ENCODE data around the gene RBMS1.

RBMS1 gene

GRCh38 chr2:160408173-160408958 lies 85.2 kb downstream of the RBMS1 start:
- DNase-seq (ENCODE audit: low read depth) = no peak

- DNase-seq (ENCODE audit: low read depth) = no peak
Measured at GRCh38 chr2:160407393-160408172, 86.0 kb downstream of the RBMS1 start.

- no peak for DNase-seq (ENCODE audit: low read depth)
Measured at GRCh38 chr2:160406591-160407392, 86.8 kb downstream of the RBMS1 start.

DNA sequence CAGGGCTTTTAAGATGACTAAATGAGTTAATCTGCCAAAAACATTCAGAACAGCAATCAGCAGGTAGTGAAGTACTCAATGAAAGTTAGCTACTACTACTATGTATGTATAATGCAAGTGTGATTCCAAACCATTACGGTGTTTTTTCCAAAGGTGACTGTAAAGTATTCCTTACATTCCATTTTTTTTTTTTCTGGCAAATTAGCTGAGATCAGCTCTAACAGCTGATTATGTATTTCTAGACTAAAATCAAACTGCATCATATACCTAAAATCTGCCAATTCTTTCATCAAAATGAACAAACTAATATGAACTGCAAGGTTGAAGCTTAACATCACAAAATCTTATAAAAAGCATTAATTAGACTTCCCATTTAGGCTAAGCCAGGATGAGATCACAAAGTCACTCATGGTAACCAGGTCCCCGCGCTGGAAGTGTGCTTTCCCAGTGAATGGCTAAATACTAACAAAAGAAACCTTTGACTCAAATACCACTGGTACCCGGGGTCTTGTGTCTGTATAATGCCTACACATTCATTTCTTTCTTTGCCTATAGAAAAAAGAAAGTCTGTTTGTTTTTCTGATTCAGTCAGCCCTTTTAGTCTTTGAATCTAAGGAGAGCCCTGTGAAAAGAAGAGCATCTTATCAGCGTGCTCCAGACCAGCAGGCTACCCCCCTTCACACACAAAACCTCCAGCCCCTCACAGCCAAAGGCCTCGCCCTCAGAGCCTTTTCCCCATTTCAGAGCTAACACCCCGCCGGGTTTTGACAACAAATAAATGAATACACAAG lies 88.3 kb downstream of the RBMS1 start:
- DNase-seq (ENCODE audit: low read depth) = no peak

DNA sequence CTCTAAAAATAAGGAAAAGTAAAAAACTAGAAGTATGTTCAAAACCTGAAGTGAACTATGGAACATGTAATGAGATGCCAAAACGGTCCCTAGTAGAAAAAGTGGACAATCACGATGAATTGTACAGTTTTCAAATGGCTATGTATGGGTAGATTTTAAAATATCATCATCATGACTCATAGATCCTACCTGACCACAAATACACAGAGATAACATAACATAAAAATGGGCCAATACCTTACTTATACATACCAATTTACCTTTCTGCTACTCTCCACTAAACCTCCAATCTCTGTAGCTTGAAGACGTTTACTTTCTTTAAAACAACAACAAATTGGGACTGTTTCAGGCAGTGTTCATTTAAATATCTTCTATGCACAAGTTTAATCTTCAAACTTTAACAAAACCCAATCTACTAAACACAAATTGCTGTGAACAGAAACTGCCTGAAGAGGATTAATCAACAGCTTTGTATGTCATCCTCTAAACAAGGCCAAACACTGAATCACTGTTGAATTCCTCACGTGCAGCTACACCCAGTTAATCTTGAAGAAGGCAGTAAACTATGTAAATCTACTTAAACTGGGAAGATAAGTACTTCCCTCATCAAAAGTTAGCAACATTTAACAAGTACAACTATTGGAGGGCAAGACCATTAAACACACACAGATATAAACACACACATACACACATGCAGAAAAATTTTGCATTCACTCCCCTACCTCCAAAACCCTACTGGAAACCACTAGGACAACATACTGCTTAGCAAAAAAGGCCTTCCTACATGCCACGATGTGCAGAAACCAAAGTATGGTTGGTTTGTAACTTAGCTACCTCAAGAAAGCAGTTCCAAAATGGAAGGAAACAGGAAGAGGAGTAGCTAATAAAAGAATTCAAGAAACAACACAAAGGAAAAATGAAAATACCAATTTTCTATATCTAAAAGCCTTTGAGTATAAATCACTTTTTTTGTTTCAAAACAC lies 90.3 kb downstream of the RBMS1 start:
- DNase-seq (ENCODE audit: low read depth) = no peak

- DNase-seq (ENCODE audit: low read depth) = no peak
Measured at GRCh38 chr2:160402501-160402900, 91.1 kb downstream of the RBMS1 start.

GRCh38 chr2:160401895-160402294 lies 91.7 kb downstream of the RBMS1 start:
- DNase-seq (ENCODE audit: low read depth) = no peak

DNA sequence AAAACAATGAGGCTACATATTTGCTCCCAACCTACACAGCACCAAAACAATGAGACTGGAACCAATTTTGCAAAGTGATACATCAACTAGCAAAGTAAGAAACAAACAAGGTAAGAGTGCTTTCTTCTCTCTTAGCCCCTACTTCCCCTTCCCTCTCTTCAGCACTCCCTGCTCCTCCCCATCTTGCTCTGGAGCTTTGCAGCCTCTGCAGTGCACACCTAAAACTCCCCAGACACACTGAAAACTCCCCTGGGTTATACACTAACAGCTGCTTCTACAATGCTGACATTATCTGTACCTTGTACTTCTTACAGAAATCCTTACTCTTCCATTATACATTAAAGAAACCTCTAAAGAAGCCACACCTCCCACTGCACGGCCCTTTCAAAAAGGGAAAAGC lies 93.7 kb downstream of the RBMS1 start:
- no peak for DNase-seq (ENCODE audit: low read depth)

GRCh38 chr2:160397530-160397865 lies 96.1 kb downstream of the RBMS1 start:
- DNase-seq (ENCODE audit: low read depth) = no peak

DNA sequence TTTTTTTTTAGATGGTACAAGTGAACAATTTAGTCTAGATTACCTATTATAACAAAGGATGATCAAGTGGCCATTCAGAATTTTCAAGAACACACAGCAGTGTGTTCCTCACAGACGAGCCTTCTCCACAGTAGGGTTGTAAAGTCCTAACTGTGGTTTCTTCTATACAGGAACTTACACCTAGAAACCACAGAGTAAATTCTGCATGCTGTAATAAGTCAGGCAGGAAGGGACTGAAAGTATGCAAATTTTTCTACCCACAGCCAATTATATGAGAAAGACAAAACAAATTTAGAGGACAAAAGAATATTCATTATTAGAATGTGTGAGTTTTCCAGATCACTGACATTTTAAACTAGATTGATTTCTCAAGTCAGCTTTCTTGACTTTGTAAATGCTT lies 99.5 kb downstream of the RBMS1 start:
- no peak for DNase-seq (ENCODE audit: low read depth)

- DNase-seq (ENCODE audit: low read depth) = no peak
Measured at GRCh38 chr2:160392201-160392600, 101.4 kb downstream of the RBMS1 start.

GRCh38 chr2:160390544-160391455 lies 102.8 kb downstream of the RBMS1 start:
- DNase-seq (ENCODE audit: low read depth) = no peak

GRCh38 chr2:160389875-160390274 lies 103.7 kb downstream of the RBMS1 start:
- DNase-seq (ENCODE audit: low read depth) = no peak

GRCh38 chr2:160388464-160389263 lies 104.9 kb downstream of the RBMS1 start:
- DNase-seq (ENCODE audit: low read depth) = no peak

DNA sequence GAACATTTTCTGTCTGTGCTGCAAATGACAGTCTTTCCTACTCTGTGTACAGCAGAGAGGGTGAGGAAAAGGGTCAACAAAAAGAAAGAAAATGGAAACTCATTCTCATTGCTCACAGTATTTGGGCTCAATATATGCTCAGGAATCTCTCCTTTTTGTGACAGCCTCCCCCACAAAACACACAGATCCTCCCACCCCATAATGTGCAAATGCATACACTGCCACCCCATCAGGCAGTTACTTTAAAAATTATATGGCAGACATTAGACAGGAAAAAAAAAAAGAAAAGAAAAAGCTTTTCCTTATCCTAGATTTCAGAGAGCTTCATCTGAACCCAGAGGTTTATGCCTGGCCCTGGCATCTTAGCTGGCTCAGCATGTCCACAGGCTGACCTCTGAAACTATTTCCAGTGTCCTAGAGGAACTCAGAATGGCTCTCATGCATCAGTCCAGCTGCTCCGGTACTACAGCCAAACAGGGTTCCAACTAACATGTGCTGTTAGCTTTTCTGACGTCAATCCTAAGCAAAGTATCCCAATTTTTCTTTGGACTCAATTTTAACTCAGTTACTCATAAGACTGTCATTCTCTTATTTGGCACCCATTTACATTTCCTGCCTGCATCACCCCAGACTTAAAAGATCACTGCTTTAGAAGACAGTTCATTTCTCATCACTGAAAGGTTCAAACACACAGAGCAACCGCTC lies 105.9 kb downstream of the RBMS1 start:
- no peak for DNase-seq (ENCODE audit: low read depth)

DNA sequence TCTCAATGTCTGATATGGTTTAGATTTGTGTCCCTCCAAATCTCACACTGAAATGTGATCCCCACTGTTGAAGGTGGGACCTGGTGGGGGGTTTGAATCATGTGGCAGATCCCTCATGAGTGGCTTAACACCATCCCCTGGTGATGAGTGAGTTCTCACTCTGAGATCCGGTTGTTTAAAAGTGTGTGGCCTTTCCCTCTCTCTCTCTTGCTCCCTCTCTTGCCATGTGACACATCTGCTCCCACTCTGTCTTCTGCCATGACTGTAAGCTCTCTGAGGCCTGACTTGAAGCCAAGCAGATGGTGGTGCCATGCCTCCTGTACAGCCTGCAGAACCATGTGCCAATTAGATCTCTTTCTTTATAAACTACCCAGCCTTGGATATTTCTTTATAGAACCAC lies 108.8 kb downstream of the RBMS1 start:
- DNase-seq (ENCODE audit: low read depth) = no peak

DNA sequence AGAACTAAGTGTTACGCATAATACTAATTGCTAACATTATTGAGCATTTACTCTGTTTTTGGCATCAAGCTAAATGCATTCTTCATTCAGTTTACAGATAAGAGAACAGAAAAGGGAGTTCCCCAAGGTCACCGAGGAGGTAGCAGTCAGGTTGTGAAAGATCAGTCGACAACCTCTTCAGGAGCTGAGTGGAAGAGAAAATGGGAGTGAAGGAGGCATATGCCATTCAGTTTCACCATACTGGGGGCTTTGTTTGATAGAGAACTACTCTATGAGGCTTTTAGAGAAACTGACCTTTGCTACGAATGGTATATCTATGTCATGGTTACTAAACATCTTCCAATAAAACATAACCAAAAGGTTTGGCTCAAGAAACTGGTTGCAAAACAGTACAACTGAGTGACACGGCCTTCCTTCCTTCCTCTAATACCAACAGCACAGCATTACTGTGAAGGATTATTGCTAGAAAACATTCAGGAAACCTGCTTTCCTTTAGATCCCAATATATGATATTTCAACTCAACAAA lies 112.1 kb downstream of the RBMS1 start:
- no peak for DNase-seq (ENCODE audit: low read depth)

DNA sequence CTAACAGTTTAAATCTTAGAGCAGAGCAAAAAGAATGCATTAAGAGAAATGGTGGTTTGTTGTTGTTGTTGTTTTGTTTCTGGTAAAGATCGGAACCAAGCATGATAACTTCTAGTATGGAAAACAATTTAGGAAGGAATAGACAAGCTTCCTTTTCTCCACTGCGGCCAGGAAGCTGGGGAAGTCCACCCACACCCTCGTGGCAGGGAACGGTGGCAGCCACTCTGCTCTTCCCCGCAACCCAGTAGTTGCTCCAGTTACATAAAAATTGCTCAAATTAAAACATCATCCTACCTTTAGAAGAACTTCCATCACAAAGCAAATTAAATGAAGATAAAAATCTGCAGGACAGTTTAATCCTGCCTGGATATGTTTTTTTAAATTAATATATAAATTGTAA lies 113.0 kb downstream of the RBMS1 start:
- no peak for DNase-seq (ENCODE audit: low read depth)
